ENCODE measurements around the gene ID2. TPM values are rescaled to one million over a fixed set of nuclear protein-coding genes. Genes with fewer than 3 reads are reported as not detected.

ID2 gene, protein sequence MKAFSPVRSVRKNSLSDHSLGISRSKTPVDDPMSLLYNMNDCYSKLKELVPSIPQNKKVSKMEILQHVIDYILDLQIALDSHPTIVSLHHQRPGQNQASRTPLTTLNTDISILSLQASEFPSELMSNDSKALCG
- total RNA-seq: 3.7 and 11.6 TPM in 2 replicates

DNA sequence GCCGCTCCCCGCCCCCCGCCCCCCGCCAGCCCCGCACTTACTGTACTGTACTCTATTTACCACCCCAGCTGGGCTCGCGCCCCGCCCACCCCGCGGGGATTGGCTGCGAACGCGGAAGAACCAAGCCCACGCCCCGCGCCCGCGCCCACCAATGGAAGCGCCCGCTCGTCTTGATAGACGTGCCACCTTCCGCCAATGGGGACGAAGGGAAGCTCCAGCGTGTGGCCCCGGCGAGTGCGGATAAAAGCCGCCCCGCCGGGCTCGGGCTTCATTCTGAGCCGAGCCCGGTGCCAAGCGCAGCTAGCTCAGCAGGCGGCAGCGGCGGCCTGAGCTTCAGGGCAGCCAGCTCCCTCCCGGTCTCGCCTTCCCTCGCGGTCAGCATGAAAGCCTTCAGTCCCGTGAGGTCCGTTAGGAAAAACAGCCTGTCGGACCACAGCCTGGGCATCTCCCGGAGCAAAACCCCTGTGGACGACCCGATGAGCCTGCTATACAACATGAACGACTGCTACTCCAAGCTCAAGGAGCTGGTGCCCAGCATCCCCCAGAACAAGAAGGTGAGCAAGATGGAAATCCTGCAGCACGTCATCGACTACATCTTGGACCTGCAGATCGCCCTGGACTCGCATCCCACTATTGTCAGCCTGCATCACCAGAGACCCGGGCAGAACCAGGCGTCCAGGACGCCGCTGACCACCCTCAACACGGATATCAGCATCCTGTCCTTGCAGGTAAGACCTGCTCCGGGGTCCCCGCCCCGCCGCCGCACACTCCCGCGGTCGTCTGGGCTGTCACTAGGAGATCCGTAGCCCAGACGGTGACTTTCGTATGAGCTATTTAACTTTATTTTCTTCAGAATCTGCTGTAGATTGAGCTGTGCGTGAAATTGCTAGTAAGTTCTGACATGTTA, at the start of gene ID2:
ID2 (plus strand) TSS at position 271 of the 907 bp plus-strand sequence; CDS start at position 381, 110 bp downstream.
- no peaks in the 10 kb centered on the region for H3K36me3 ChIP-seq (ENCODE audit: control insufficient read depth, insufficient read depth, low read length)
- peak within 1 kb of the TSS; percentile 45 for H3K4me3 ChIP-seq (ENCODE audit: low read depth, low read length)
- no peak for FAIRE-seq
- TF ChIP-seq, protein P1, sequence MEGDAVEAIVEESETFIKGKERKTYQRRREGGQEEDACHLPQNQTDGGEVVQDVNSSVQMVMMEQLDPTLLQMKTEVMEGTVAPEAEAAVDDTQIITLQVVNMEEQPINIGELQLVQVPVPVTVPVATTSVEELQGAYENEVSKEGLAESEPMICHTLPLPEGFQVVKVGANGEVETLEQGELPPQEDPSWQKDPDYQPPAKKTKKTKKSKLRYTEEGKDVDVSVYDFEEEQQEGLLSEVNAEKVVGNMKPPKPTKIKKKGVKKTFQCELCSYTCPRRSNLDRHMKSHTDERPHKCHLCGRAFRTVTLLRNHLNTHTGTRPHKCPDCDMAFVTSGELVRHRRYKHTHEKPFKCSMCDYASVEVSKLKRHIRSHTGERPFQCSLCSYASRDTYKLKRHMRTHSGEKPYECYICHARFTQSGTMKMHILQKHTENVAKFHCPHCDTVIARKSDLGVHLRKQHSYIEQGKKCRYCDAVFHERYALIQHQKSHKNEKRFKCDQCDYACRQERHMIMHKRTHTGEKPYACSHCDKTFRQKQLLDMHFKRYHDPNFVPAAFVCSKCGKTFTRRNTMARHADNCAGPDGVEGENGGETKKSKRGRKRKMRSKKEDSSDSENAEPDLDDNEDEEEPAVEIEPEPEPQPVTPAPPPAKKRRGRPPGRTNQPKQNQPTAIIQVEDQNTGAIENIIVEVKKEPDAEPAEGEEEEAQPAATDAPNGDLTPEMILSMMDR (IDR thresholded peaks at IDR 0.05; ENCODE audit: insufficient read depth, low read length, severe bottlenecking): peak; percentile 7
- DNase-seq (ENCODE audit: low read depth): peak; percentile 85
- H3K27me3 ChIP-seq (ENCODE audit: control insufficient read depth, insufficient read depth, low read length): peaks cover 9% of the 10 kb centered on the region

DNA sequence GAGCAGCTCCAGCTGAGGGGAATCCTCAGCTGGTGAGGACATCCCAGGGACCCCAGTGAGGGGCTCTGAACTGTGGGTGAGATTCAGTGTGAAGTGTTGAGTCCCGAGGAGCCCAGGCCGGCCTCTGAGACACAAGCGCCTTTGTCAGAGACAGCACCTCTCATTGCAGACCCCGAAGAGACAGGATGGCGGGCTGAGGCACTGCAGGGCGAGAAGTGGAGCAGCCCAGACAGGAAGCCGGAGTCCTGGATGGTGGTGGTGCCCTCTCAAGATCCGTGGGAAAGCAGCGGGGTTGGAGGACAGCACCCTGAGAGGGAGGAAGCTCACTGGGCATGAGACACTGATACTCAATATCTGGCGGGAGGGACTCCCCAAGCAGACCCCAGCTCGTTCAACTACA, 49.1 kb upstream of the ID2 start:
- FAIRE-seq (no peak), DNase-seq (ENCODE audit: low read depth) (no peak)
- H3K27me3 ChIP-seq (ENCODE audit: control insufficient read depth, insufficient read depth, low read length): peaks cover 3% of the 10 kb centered on the region
- H3K4me3 ChIP-seq (ENCODE audit: low read depth, low read length): no peak overlapping the region
- no peaks in the 10 kb centered on the region for H3K36me3 ChIP-seq (ENCODE audit: control insufficient read depth, insufficient read depth, low read length)
- TF ChIP-seq, protein P1 (IDR thresholded peaks at IDR 0.05; ENCODE audit: insufficient read depth, low read length, severe bottlenecking): no peak

DNA sequence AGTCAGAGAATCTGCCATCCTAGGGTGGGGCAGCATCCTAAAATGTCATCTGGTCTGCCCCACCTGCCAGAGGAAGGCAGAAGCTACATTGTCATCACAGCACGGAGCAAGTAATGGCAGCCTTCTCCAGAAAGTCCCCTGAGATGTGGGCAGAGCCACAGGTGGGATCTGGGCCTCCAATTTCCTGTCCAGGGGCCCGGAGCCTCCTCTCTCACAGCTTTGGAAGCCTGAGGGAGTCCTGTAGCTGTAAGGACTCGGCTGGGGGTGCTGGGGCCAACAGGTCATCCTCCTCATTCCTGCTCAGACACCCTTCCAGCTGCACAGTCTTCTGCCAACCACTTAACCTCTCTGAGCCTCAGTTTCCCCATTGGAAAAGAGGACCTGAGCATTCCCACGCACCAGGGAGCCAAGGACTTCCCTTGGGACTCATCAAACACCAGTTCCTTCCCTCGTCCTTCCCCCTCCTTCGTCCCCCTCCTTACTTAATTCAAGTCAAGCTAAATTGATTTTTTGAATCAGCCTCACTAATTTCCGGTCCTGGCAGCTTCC, 48.6 kb upstream of the ID2 start:
- Histone ChIP-seq H3K27me3 (ENCODE audit: control insufficient read depth, insufficient read depth, low read length) (peaks cover 3% of the 10 kb centered on the region), H3K36me3 (ENCODE audit: control insufficient read depth, insufficient read depth, low read length) (no peaks in the 10 kb centered on the region), H3K4me3 (ENCODE audit: low read depth, low read length) (no peak overlapping the region)
- no peak for DNase-seq (ENCODE audit: low read depth)
- no peak for FAIRE-seq
- TF ChIP-seq, protein P1 (IDR thresholded peaks at IDR 0.05; ENCODE audit: insufficient read depth, low read length, severe bottlenecking): no peak

DNA sequence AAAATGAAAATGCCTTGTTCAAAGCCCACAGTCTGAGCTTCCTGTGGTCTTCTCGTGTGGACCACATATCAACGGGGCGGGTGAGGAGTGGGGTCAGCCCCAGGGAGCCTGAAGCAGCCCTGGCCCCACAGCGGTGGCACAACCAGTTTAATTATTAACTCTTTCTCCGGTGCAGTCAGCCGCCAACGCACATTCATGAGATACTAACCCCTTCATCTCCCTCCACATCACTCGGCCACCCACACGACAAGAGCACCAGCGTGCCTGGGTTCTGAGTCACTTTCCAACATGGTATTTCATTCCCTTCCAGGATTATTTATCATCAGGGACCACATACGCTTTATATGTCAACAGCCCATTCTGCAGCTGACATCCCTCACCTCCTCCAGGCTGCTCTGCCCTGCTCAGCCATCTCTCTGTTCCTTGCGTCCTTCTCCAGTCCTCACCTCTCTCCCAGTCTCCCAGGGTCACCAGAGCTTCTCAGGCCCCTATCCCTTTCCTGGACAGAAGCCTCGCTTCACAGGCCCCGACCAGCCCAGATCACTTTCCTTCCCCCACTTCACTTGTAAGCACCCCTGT, 48.0 kb upstream of the ID2 start:
- no peak overlapping the region for H3K4me3 ChIP-seq (ENCODE audit: low read depth, low read length)
- peak; percentile 6 for DNase-seq (ENCODE audit: low read depth)
- TF ChIP-seq, protein P1 (IDR thresholded peaks at IDR 0.05; ENCODE audit: insufficient read depth, low read length, severe bottlenecking): no peak
- no peaks in the 10 kb centered on the region for H3K36me3 ChIP-seq (ENCODE audit: control insufficient read depth, insufficient read depth, low read length)
- H3K27me3 ChIP-seq (ENCODE audit: control insufficient read depth, insufficient read depth, low read length): peaks cover 3% of the 10 kb centered on the region
- no peak for FAIRE-seq

DNA sequence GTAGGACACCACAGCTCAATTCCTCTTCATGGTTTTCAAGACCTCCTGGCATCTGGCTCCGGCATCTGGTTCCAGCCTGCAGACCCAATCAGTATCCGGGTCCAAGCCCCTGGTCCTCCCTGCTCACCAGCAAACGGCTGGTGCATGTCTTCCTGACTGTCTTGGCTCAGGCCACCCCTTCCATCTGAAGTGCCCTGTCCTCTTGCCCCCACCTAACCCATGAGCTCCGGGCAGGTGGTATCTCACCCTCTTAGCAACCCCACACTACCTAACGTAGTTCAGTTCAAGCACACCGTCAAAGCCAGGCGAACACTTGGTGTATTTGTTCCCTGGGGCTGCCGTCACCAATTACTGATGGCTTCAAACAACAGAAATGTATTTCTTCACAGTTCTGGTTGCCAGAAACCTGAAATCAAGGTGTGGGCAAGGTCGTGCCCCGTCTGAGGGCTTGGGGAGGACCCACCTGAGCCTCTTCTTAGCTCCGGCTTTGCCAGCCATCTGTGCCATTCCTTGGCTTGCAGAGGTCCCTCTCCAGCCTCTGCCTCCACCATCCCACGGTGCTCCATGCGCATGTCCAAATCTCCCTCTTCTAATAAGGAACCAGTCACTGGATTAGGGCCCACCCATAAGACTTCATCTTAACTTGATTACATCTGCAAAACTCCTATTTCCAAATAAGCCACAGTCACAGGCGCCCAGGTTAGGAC, 47.2 kb upstream of the ID2 start:
- FAIRE-seq: no peak
- Histone ChIP-seq H3K4me3 (ENCODE audit: low read depth, low read length) (no peak overlapping the region), H3K27me3 (ENCODE audit: control insufficient read depth, insufficient read depth, low read length) (peaks cover 3% of the 10 kb centered on the region), H3K36me3 (ENCODE audit: control insufficient read depth, insufficient read depth, low read length) (no peaks in the 10 kb centered on the region)
- DNase-seq (ENCODE audit: low read depth): no peak
- TF ChIP-seq, protein P1 (IDR thresholded peaks at IDR 0.05; ENCODE audit: insufficient read depth, low read length, severe bottlenecking): no peak
